GM15510 (cell line): ENCODE measurements around the gene SHC1.

Source experiments
- POLR2A ChIP-seq: IDR thresholded peaks from 3 replicates; pipeline ENCODE4 v1.6.1; 2011; ENCODE audit warnings: borderline replicate concordance; ENCODE audit not compliant: insufficient read length; ENCODE audit errors: extremely low read depth

The SHC1 gene

DNA sequence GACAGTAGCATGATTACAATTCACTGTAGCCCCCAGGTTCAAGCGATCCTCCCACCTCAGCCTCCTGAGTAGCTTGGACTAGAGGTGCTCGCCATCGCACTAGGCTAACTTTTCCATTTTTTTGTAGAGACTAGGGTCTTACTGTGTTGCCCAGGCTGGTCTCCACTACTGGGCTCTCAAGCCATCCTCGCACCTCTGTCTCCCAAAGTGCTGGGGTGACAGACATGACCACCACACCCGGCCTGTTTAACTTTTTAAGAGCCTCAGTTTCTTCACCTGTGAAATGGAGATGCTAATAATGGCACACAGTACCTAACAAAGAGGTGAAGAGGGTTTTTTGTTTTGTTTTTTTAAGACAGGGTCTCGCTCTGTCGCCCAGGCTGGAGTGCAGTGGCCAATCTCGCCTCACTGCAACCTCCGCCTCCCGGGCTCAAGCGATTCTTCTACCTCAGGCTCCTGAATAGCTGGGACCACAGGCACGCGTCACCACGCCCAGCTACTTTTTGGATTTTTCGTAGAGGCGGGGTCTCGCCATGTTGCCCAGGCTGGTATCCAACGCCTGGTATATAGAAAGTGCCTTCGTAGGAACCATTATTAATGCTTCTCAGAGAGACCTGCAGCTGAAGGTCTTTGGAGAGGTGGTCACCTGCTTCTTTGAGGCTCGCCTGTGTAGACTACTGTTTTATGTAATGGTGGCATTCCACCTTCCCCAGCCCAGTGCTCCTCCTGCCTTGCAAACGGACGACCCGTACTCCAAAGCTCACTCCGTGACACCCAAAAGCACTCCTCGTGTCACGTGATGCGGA lies 34.6 kb downstream of the SHC1 start:
- TF ChIP-seq POLR2A, result no peak

DNA sequence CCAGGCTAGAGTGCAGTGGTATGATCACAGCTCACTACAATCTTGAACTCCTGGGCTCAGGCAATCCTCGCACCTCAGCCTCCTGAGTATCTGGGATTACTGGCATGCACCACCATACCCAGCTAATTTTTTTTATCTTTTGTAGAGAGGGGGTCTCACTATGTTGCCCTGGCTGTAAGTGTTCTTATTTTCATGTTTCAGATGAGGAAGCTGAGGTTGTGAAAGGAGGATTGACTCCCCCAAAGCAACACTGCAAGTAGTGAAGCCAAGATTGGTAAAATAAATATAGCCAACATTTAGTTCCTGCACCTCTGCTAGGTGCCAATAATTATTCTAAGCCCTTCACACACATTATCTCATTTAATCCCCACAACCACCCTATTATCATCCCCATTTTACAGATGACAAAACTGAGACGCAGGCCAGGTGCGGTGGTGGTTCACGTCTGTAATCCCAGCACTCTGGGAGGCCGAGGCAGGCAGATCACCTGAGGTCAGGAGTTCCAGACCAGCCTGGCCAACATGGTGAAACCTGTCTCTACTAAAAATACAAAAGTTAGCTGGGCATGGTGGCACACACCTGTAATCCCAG lies 36.1 kb downstream of the SHC1 start:
- no peak for TF ChIP-seq POLR2A

DNA sequence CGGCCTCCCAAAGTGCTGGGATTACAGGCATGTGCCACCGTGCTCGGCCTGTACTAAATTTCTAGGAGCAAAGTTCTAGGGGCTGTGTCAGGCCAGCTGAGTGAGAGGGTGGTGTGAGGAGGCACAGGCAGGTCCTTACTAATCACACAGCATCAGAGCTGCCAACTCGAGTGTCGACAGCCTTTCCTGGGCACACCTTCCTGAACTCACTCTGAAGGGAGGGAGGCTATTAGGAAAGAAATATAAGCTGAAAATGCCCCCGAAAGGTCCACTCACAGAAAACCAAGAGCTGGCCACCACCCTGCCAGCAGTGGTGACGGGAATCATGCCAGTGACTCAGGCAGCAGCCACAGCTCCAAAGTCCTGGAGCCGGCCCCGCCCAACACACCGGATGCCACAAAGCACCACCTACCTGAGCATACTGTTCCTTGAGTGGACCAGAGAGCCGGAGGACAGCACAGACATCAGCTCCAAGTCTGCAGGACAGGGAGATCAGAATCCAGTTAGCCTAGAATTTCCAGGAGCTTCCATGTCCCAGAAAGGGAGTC lies 38.5 kb downstream of the SHC1 start:
- TF ChIP-seq POLR2A, result no peak

GRCh38 chr1:154926201-154926600 lies 44.3 kb downstream of the SHC1 start:
- no peak for TF ChIP-seq POLR2A

GRCh38 chr1:154925335-154926170 lies 45.0 kb downstream of the SHC1 start:
- no peak for TF ChIP-seq POLR2A

DNA sequence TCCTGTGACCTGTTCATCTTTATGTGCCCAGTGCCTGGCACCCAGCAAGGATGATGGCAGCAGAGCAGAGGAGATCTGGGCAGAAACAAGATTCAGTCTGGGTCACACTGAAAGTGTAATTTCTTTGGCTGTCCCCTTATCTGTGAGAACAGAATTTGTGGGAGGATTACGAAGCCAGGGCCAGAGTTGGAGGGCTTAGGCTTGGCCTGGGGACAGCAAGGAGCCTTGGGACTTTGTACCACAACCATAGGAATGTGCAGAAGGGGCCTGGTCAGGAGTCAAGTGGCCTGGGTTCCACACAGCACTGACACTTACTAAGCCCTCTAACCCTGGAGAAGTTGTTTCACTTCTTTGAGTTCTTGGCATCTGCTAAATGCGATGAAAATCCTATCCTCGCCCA lies 46.9 kb downstream of the SHC1 start:
- TF ChIP-seq POLR2A, result no peak

- no peak for TF ChIP-seq POLR2A
These were observed 57.3 kb downstream of the SHC1 start for GRCh38 chr1:154913273-154913672.

DNA sequence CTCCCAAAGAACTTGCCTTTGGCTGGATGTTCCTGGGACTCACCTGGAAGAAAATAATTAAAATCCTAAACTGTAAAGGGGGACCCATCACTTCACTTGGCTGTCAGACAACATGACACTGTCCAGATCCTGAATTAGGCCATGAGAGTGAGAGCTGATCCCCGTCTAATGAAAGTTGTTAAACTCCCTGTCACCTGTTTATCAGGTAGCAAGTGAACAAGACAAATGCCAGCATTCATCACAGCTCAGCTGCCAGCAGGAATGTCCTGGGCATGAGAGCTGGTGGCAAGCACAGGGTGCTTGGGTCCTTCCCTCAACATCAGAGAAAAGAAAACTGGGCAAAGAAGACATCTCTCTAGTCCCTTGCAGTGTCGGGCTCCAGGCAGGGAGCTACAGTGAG lies 57.8 kb downstream of the SHC1 start:
- TF ChIP-seq POLR2A, result no peak
